Measurements from ENCODE around the gene SUSD4. TPM values are rescaled to one million over a fixed set of nuclear protein-coding genes. Genes with fewer than 3 reads are reported as not detected.
"Not testable (repeated sequence)": the region's sequence is repeated elsewhere in the genome, so short reads cannot be mapped to it uniquely, and the experiment has no call there.

Gene SUSD4
- total RNA-seq, 2 experiments from 2014 or later = 1.1 to 1.8 TPM

GRCh38 chr1:223251387-223251786 lies 112.6 kb downstream of the SUSD4 start:
- DNase-seq; H3K27me3 Mint-ChIP-seq (ENCODE audit: low read depth); H3K9me3 Mint-ChIP-seq; H3K27ac Mint-ChIP-seq; H3K36me3 Mint-ChIP-seq (ENCODE audit: low read depth); H3K4me3 Mint-ChIP-seq; CTCF ChIA-PET; intact Hi-C loops (cut with micrococcal nuclease): not testable (repeated sequence)
- peaks cover 21% of the 10 kb centered on the region for H3K4me1 Mint-ChIP-seq (ENCODE audit: low read depth)

- no peak overlapping the region for H3K27ac Mint-ChIP-seq
- H3K9me3 Mint-ChIP-seq = no peaks in the 10 kb centered on the region
- no peaks in the 10 kb centered on the region for H3K27me3 Mint-ChIP-seq (ENCODE audit: low read depth)
- DNase-seq = no peak
- H3K4me1 Mint-ChIP-seq (ENCODE audit: low read depth) = peaks cover 21% of the 10 kb centered on the region
- intact Hi-C loops (cut with micrococcal nuclease) = no loop called here
- CTCF ChIA-PET = interaction anchor here (1.2 to 1.9 kb wide), 2 partner anchors 15 to 117 kb away, joined by 3 to 12 read pairs; no protein-coding TSS in a partner anchor
- no peak overlapping the region for H3K4me3 Mint-ChIP-seq
- H3K36me3 Mint-ChIP-seq (ENCODE audit: low read depth) = no peaks in the 10 kb centered on the region
These were observed 113.4 kb downstream of the SUSD4 start for GRCh38 chr1:223250632-223251015.

GRCh38 chr1:223249854-223250631 lies 113.9 kb downstream of the SUSD4 start:
- Mint-ChIP-seq H3K27me3 (ENCODE audit: low read depth) (no peaks in the 10 kb centered on the region), H3K4me1 (ENCODE audit: low read depth) (peaks cover 27% of the 10 kb centered on the region), H3K4me3 (no peak overlapping the region), H3K27ac (no peak overlapping the region), H3K36me3 (ENCODE audit: low read depth) (no peaks in the 10 kb centered on the region), H3K9me3 (no peaks in the 10 kb centered on the region)
- intact Hi-C loops (cut with micrococcal nuclease) = loop anchor here (5.0 to 10.0 kb wide), 2 partner anchors 52 to 455 kb away; no protein-coding TSS in a partner anchor
- no peak for DNase-seq
- CTCF ChIA-PET = interaction anchor here (1.2 to 1.9 kb wide), 2 partner anchors 16 to 117 kb away, joined by 3 to 12 read pairs; no protein-coding TSS in a partner anchor

GRCh38 chr1:223248770-223249140 lies 115.2 kb downstream of the SUSD4 start:
- CTCF ChIA-PET = no interaction called here
- Mint-ChIP-seq H3K4me1 (ENCODE audit: low read depth) (peaks cover 37% of the 10 kb centered on the region), H3K27me3 (ENCODE audit: low read depth) (no peaks in the 10 kb centered on the region), H3K36me3 (ENCODE audit: low read depth) (no peaks in the 10 kb centered on the region), H3K9me3 (no peaks in the 10 kb centered on the region), H3K4me3 (no peak overlapping the region), H3K27ac (peak overlapping the region; percentile 43)
- intact Hi-C loops (cut with micrococcal nuclease) = loop anchor here (5.0 to 10.0 kb wide), 2 partner anchors 54 to 454 kb away; no protein-coding TSS in a partner anchor
- peak; percentile 76 for DNase-seq

- DNase-seq = no peak
- CTCF ChIA-PET = interaction anchor here (0.6 kb wide), 1 partner anchor 471 kb away, joined by 3 read pairs; no protein-coding TSS in a partner anchor
- Mint-ChIP-seq H3K27ac (no peak overlapping the region), H3K9me3 (no peaks in the 10 kb centered on the region), H3K4me1 (ENCODE audit: low read depth) (peaks cover 35% of the 10 kb centered on the region), H3K27me3 (ENCODE audit: low read depth) (no peaks in the 10 kb centered on the region), H3K36me3 (ENCODE audit: low read depth) (no peaks in the 10 kb centered on the region), H3K4me3 (no peak overlapping the region)
- intact Hi-C loops (cut with micrococcal nuclease) = loop anchor here (5.0 to 10.0 kb wide), 2 partner anchors 54 to 453 kb away; no protein-coding TSS in a partner anchor
These were observed 115.8 kb downstream of the SUSD4 start for GRCh38 chr1:223248001-223248769.

GRCh38 chr1:223246476-223247112 lies 117.4 kb downstream of the SUSD4 start:
- H3K36me3 Mint-ChIP-seq (ENCODE audit: low read depth) = no peaks in the 10 kb centered on the region
- no peak for DNase-seq
- no peaks in the 10 kb centered on the region for H3K9me3 Mint-ChIP-seq
- no peak overlapping the region for H3K4me3 Mint-ChIP-seq
- no peak overlapping the region for H3K27ac Mint-ChIP-seq
- peaks cover 34% of the 10 kb centered on the region for H3K4me1 Mint-ChIP-seq (ENCODE audit: low read depth)
- CTCF ChIA-PET = interaction anchor here (1.0 to 1.3 kb wide), 2 partner anchors 19 to 113 kb away, joined by 3 to 6 read pairs; no protein-coding TSS in a partner anchor
- no peaks in the 10 kb centered on the region for H3K27me3 Mint-ChIP-seq (ENCODE audit: low read depth)
- intact Hi-C loops (cut with micrococcal nuclease) = loop anchor here (5.0 to 10.0 kb wide), 2 partner anchors 56 to 452 kb away; no protein-coding TSS in a partner anchor

GRCh38 chr1:223245983-223246382 lies 118.0 kb downstream of the SUSD4 start:
- Mint-ChIP-seq H3K36me3 (ENCODE audit: low read depth) (no peaks in the 10 kb centered on the region), H3K9me3 (no peaks in the 10 kb centered on the region), H3K4me3 (no peak overlapping the region), H3K27ac (no peak overlapping the region), H3K4me1 (ENCODE audit: low read depth) (peaks cover 39% of the 10 kb centered on the region), H3K27me3 (ENCODE audit: low read depth) (no peaks in the 10 kb centered on the region)
- intact Hi-C loops (cut with micrococcal nuclease) = loop anchor here (1.0 to 10.0 kb wide), 5 partner anchors 56 to 451 kb away; partner anchors contain the start of genes SUSD4 and TLR5
- no peak for DNase-seq
- CTCF ChIA-PET = interaction anchor here (0.6 to 2.8 kb wide), 3 partner anchors 112 to 239 kb away, joined by 3 to 31 read pairs (median 3); no protein-coding TSS in a partner anchor

GRCh38 chr1:223245411-223245810 lies 118.6 kb downstream of the SUSD4 start:
- H3K4me1 Mint-ChIP-seq (ENCODE audit: low read depth) = peaks cover 45% of the 10 kb centered on the region
- no peaks in the 10 kb centered on the region for H3K36me3 Mint-ChIP-seq (ENCODE audit: low read depth)
- intact Hi-C loops (cut with micrococcal nuclease) = loop anchor here (1.0 to 10.0 kb wide), 5 partner anchors 57 to 451 kb away; partner anchors contain the start of genes SUSD4 and TLR5
- no peak overlapping the region for H3K27ac Mint-ChIP-seq
- H3K27me3 Mint-ChIP-seq (ENCODE audit: low read depth) = no peaks in the 10 kb centered on the region
- no peak for DNase-seq
- H3K4me3 Mint-ChIP-seq = no peak overlapping the region
- H3K9me3 Mint-ChIP-seq = no peaks in the 10 kb centered on the region
- CTCF ChIA-PET = interaction anchor here (0.6 to 2.8 kb wide), 5 partner anchors 102 to 240 kb away, joined by 3 to 31 read pairs (median 3); partner anchors contain the start of gene TLR5

GRCh38 chr1:223244366-223245103 lies 119.4 kb downstream of the SUSD4 start:
- CTCF ChIA-PET = interaction anchor here (0.8 to 2.8 kb wide), 6 partner anchors 11 to 154 kb away, joined by 3 to 31 read pairs (median 4); partner anchors contain the start of gene TLR5
- Mint-ChIP-seq H3K27ac (peak overlapping the region; percentile 69), H3K4me1 (ENCODE audit: low read depth) (peaks cover 45% of the 10 kb centered on the region), H3K27me3 (ENCODE audit: low read depth) (no peaks in the 10 kb centered on the region), H3K9me3 (no peaks in the 10 kb centered on the region), H3K36me3 (ENCODE audit: low read depth) (no peaks in the 10 kb centered on the region), H3K4me3 (no peak overlapping the region)
- intact Hi-C loops (cut with micrococcal nuclease) = loop anchor here (1.0 to 10.0 kb wide), 8 partner anchors 11 to 450 kb away; partner anchors contain the start of genes SUSD4 and TLR5
- peak; percentile 58 for DNase-seq

GRCh38 chr1:223243441-223244050 lies 120.4 kb downstream of the SUSD4 start:
- H3K4me1 Mint-ChIP-seq (ENCODE audit: low read depth) = peaks cover 38% of the 10 kb centered on the region
- no peak overlapping the region for H3K4me3 Mint-ChIP-seq
- H3K36me3 Mint-ChIP-seq (ENCODE audit: low read depth) = no peaks in the 10 kb centered on the region
- intact Hi-C loops (cut with micrococcal nuclease) = loop anchor here (1.0 to 10.0 kb wide), 6 partner anchors 10 to 449 kb away; partner anchors contain the start of genes SUSD4 and TLR5
- no peaks in the 10 kb centered on the region for H3K27me3 Mint-ChIP-seq (ENCODE audit: low read depth)
- DNase-seq = no peak
- H3K9me3 Mint-ChIP-seq = peaks cover 3% of the 10 kb centered on the region
- H3K27ac Mint-ChIP-seq = no peak overlapping the region
- CTCF ChIA-PET = interaction anchor here (1.3 to 3.1 kb wide), 4 partner anchors 100 to 114 kb away, joined by 5 to 31 read pairs (median 8); partner anchors contain the start of gene TLR5
